Muscle layer of duodenum (tissue), 2 donors: ENCODE results near the gene CACNG8.

Source experiments
- H3K27ac ChIP-seq: one replicate; pipeline ENCODE4 v1.7.0; 2013; ENCODE audit warnings: mild to moderate bottlenecking, low read length
- H3K27me3 ChIP-seq: one replicate; pipeline ENCODE4 v1.7.0; 2013; ENCODE audit warnings: low read depth, mild to moderate bottlenecking, control low read depth, low read length
- H3K36me3 ChIP-seq, 2 donors: one replicate each; pipeline ENCODE4 v1.7.0; 2013; ENCODE audit warnings: low read length in 2 of 2, control low read depth in 1 of 2, mild to moderate bottlenecking in 1 of 2; ENCODE audit not compliant: insufficient read depth in 2 of 2, control insufficient read depth in 1 of 2
- H3K4me1 ChIP-seq, 2 donors: one replicate each; pipeline ENCODE4 v1.7.0; 2013; ENCODE audit warnings: low read length in 2 of 2, mild to moderate bottlenecking in 2 of 2, control low read depth in 1 of 2, moderate library complexity in 1 of 2; ENCODE audit not compliant: insufficient read depth in 2 of 2, control insufficient read depth in 1 of 2
- H3K4me3 ChIP-seq, 2 donors: one replicate each; pipeline ENCODE4 v1.7.0; 2013; ENCODE audit warnings: low read length in 2 of 2, low read depth in 1 of 2, mild to moderate bottlenecking in 1 of 2
- H3K9me3 ChIP-seq, 2 donors: one replicate each; pipeline ENCODE4 v1.7.0; 2013; ENCODE audit warnings: low read length in 2 of 2, control low read depth in 1 of 2, mild to moderate bottlenecking in 1 of 2; ENCODE audit not compliant: control insufficient read depth in 1 of 2
- donor health status: healthy.

Gene CACNG8

DNA sequence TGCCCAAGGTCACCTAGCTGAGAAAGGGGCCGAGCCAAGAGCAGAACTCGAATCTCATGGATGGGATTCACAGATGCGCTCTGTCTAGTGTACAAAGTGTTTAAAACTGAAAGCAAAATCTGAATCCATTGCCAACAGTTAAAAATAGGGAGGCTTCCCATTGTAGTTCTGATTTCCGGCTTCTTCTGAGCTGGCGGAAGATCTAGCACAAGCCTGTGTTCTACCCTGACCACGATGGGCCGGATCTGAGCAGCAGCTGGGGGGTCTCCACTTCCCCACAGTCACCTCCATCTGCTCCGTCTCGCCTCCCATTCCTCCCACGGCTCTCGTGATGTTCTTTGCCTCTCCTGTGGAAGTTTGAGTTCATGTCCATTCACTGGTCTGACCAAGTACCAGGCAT, 2.4 kb downstream of the CACNG8 start:
- no peaks in the 10 kb centered on the region for H3K36me3 ChIP-seq
- no peaks in the 10 kb centered on the region for H3K9me3 ChIP-seq
- peaks cover 11% of the 10 kb centered on the region for H3K27me3 ChIP-seq
- no peaks in the 10 kb centered on the region for H3K4me1 ChIP-seq
- no peak overlapping the region for H3K27ac ChIP-seq
- H3K4me3 ChIP-seq, result no peak overlapping the region

DNA sequence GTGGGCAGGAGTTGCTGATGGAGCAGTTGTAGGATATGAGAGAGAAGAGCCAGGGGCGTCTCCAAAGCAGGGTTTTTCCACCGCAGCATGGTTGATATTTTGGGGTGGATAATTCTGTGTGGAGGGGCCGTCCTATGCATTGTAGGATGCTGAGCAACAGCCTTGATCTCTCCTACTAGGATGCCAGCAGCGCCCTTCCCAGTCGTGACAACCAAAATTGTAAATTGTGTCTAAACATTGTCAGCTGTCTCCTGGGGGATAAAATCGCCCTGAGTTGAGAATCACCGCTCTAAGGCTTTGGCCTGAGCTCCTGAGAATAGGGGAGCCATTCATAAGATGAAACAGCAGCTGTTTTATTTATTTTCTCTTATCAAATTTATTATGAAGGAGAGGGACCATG, 4.2 kb downstream of the CACNG8 start:
- Histone ChIP-seq H3K36me3 (no peaks in the 10 kb centered on the region), H3K27ac (no peak overlapping the region), H3K9me3 (no peaks in the 10 kb centered on the region), H3K4me3 (no peak overlapping the region), H3K27me3 (no peaks in the 10 kb centered on the region), H3K4me1 (no peaks in the 10 kb centered on the region)

DNA sequence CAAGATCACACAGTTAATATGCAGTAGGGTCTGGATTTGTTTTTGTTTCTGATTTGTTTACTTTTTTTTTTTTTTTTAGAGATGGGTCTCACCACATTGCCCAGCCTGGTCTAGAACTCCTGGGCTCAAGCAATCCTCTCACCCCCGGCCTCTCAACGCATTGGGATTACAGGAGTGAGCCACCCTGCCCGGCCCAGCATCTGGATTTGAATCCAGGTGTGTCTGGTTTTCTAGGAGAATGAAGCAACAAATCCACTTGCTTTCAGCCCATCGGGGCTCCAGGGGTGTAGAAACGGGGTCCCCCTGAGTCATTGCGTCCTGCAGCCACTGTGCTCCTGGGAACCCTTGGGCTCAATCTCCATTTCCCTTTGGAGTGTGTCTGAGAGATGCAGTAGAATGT, 6.6 kb downstream of the CACNG8 start:
- H3K4me1 ChIP-seq, result no peaks in the 10 kb centered on the region
- no peak overlapping the region for H3K27ac ChIP-seq
- H3K9me3 ChIP-seq, result no peaks in the 10 kb centered on the region
- no peaks in the 10 kb centered on the region for H3K36me3 ChIP-seq
- no peak overlapping the region for H3K4me3 ChIP-seq
- H3K27me3 ChIP-seq, result no peaks in the 10 kb centered on the region

DNA sequence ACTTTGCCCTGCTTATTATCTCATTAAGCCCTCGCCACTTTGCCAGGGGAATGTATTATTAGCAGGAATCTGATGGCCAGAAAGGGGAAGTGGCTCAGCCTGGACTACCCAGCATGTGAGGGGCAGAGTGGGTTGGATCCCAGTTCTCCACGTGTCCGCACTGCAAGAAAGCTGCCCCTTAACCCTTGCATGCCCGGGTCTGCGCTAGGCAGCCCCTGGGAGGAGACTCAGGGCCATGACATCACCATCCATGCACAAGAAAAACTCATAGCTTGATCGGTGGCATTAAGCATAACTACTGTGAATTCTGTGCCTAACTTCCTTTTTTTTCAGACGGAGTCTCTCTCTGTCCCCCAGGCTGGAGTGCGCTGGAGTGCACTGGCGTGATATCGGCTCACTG, 8.9 kb downstream of the CACNG8 start:
- Histone ChIP-seq H3K27ac (no peak overlapping the region), H3K36me3 (no peaks in the 10 kb centered on the region), H3K27me3 (no peaks in the 10 kb centered on the region), H3K4me3 (no peak overlapping the region), H3K9me3 (no peaks in the 10 kb centered on the region), H3K4me1 (no peaks in the 10 kb centered on the region)

DNA sequence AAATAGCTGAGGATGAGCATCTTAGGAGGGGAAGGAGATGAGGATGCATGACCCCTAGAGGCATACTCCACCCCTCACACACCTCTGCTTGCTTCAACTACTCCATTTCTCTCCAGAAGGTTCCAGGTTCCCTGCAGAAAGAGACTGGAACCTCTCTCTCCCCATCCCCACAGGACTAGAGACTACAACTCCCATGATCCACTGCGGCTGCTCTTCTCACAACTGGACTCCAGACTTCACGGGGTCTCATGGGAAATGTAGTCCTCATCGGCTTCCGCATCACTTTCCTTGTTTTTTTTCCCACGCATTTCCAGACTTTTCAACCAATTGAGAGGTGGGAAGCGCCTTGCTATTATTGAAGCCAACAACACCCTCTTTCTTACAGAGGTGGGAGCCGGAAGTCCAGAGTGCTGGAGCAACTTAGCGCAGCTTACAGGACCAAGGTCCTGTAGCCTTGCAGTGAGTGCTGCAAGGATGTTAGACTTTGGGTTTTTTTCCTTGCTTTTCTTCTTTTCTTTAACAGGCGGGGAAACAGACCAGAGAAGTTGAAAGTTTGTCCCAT, 14.8 kb downstream of the CACNG8 start:
- Histone ChIP-seq H3K4me1 (peaks cover 0 to 26% of the 10 kb centered on the region in 2 donors), H3K9me3 (no peaks in the 10 kb centered on the region), H3K4me3 (peak overlapping the region; percentile 36 to 45), H3K27me3 (peaks cover 30% of the 10 kb centered on the region), H3K27ac (no peak overlapping the region), H3K36me3 (no peaks in the 10 kb centered on the region)

DNA sequence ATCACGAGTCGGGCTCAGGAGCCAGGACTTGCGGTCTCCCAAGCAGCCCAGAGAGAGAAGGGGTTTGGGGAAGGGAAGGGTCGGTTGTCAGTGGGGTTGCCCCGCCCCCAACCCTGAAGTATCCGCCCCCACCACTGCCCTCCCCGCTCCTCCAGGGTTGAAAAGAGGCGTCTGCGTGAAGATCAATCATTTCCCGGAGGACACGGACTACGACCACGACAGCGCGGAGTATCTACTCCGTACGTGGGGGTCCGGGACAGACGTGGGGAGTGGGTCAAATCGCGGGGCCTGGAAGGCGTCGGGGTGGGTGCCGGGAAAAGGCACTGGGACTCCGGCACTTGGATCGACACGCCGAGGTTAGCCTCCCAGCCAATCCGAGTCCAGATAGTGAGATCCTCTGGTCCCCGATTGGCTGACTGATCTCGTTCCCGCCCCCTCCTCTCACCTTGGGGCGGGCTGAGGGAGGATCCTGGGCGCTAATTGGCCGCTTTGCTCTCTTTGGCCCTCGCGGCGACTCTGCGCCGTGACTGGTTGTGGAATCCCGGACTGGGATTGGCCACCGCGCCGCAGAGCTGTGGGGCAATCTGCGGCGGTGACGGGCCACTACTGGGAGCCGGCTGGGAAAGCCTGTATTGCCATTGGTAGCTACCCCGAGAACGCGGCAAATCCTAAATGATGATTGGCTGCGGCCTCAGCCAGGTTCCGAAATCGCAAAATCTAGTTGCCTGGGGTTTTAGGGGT, 15.4 kb downstream of the CACNG8 start:
- peaks cover 30% of the 10 kb centered on the region for H3K27me3 ChIP-seq
- peak overlapping the region in 1 of 2 donors; percentile 36 for H3K4me3 ChIP-seq

DNA sequence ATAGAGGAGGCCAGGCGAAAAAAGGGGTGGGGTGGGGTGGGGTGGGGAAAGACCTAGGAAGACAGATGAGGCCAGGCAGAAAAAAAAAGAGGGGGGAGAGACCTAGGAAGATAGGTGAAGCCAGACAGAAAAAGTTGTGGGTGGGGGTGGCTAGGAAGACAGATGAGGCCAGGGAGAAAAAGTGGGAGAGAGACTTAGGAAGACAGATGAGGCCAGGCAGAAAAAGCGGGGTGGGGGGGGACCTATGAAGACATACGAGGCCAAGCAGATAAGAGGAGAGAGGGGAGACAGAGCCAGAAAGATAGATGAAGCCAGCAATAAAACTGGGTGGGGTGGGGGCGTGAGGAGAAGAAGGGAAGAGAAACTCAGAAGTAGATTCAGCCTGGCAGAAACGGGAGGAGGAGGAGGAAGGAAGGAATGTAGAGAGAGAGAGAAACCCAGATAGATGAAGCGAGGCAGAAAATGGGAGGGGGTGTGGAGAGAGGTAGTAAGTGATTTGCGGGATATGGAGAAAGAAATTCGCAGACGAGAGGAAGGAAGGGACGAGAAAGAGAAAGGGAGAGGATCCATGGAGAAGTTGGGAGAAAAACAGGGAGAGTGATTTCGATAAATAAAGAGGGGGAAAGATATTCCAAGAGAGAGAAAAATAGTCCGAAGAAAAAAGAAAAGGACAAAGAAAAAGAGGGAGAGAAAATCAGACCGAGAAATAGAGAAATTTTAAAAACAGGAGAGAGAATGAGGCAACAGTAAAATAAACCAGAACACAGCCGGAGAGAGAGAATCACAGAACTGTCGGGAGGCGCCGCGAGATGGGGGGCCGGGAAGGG, 16.5 kb downstream of the CACNG8 start:
- Histone ChIP-seq H3K27me3 (peaks cover 30% of the 10 kb centered on the region), H3K36me3 (no peaks in the 10 kb centered on the region), H3K4me3 (peak overlapping the region in 1 of 2 donors; percentile 50), H3K9me3 (no peaks in the 10 kb centered on the region), H3K27ac (no peak overlapping the region), H3K4me1 (peaks cover 0 to 26% of the 10 kb centered on the region in 2 donors)

More for the DNA sequence above, 15.4 kb downstream of the CACNG8 start:
- no peak overlapping the region for H3K27ac ChIP-seq
- peaks cover 0 to 26% of the 10 kb centered on the region in 2 donors for H3K4me1 ChIP-seq
- H3K36me3 ChIP-seq, result no peaks in the 10 kb centered on the region
- no peaks in the 10 kb centered on the region for H3K9me3 ChIP-seq

DNA sequence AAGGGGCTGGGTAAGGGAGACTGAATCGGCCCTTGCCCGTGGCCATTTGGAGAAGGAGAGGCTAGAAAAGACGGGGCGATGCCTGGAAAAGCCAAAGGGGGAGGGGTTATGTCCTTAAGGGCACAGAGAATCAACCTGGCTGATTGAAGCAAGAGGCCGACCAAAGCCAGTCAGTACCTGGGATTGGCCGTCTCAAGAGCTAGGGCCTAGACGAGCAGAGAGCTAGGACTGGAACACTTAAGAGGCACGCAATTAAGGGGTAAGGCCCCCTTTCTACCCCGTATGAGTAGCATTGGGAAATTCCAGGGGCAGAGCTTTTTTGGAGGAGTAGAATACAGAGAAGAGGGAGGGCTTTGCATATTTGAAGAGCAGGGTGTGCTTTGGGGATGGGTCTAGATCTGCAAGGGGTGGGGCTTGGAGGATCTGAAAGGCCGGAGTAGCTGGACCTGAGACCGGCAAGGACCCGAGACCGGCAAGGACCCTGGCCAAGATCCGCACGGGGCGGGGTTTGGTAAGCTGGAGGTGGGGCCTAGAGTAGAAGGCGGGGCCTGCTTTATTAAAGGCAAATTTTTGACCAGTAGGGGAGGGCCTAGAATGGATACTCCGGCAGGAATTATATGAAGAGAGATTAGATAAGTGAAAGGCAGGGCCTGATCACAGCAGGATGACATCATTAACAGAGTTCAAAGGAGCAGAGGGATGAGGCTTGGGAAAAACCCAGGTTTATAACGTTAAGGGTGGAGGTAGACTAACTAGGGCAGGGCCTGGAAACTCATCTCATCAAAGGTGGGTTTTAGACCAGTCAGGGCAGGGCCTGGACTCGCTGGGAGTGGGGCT, 18.0 kb downstream of the CACNG8 start:
- Histone ChIP-seq H3K36me3 (no peaks in the 10 kb centered on the region), H3K4me1 (peaks cover 0 to 26% of the 10 kb centered on the region in 2 donors), H3K4me3 (peak overlapping the region in 1 of 2 donors; percentile 50), H3K27ac (no peak overlapping the region), H3K27me3 (peaks cover 30% of the 10 kb centered on the region), H3K9me3 (no peaks in the 10 kb centered on the region)

DNA sequence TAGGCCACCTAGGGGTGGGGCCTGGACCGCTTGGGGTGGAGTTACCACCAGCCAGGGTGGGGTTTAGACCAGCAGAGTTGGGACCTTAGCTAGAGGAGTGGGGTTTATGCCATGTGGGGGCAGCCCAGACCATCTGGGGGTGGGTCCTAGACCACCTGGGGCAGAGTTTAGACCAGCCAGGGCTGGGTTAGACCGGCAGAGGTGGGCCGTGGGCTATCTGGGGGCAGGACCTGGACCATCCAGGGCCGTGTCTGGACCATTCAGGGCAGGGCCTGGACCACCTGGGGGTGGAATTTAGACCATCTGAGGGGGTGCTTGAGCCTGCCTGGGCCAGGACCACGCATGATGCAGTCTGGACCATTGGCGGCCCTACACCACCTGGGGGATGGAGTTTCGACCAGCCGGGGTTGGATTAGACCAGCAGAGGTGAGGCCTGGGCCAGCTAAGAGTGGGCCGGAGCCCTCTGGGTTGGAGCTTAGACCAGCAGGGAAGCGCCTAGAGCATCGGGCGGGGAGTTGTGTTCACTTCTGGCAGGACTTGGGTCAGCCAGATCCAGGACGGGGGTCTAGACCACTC, 18.7 kb downstream of the CACNG8 start:
- no peaks in the 10 kb centered on the region for H3K36me3 ChIP-seq

DNA sequence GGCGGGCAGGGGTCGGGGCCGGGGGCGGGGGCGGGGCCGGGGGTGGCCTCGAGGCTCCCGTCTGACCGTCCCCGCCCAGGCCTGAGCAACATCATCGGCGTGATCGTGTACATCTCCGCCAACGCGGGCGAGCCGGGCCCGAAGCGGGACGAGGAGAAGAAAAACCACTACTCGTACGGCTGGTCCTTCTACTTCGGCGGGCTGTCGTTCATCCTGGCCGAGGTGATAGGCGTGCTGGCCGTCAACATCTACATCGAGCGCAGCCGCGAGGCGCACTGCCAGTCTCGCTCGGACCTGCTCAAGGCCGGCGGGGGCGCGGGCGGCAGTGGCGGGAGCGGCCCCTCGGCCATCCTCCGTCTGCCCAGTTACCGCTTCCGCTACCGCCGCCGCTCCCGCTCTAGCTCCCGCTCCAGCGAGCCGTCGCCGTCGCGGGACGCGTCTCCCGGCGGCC, 19.3 kb downstream of the CACNG8 start:
- H3K4me3 ChIP-seq, result peak overlapping the region in 1 of 2 donors; percentile 45
- H3K27ac ChIP-seq, result no peak overlapping the region
- no peaks in the 10 kb centered on the region for H3K36me3 ChIP-seq
- H3K27me3 ChIP-seq, result peaks cover 30% of the 10 kb centered on the region
- no peaks in the 10 kb centered on the region for H3K9me3 ChIP-seq
- peaks cover 0 to 26% of the 10 kb centered on the region in 2 donors for H3K4me1 ChIP-seq

More for the DNA sequence above, 18.7 kb downstream of the CACNG8 start:
- Histone ChIP-seq H3K4me1 (peaks cover 0 to 26% of the 10 kb centered on the region in 2 donors), H3K27me3 (peaks cover 30% of the 10 kb centered on the region), H3K9me3 (no peaks in the 10 kb centered on the region), H3K27ac (no peak overlapping the region), H3K4me3 (no peak overlapping the region)
